ENCODE data around the gene CHKB.

DNA sequence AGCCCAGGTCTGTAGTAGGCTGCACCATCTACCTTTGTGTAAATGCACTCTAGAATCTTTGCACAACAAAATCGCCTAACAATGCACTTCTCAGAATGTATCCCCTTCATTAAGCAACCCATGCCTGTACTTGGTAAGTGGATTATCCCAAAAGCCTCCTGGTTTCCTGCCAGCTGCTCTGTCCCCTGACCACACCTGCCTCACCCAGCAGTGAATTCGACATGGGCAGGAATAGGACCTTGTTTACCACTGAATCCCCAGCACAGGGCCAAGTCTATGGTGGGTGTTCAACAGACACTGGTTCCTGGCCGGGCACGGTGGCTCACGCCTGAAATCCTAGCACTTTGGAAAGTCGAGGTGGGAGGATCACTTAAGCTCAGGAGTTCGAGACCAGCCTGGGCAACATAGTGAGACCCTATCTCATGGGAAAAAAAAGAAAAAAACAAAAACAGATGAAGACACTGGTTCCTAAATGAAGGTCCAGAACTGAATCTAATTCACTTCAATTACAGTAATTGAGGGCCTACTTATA is 14.9 kb downstream of the CHKB start:
- no peak for TF ChIP-seq ZNF274 (IDR thresholded peaks at IDR 0.05; ENCODE audit: low read depth, low read length)
- no peak for TF ChIP-seq REST (IDR thresholded peaks at IDR 0.05; ENCODE audit: low read depth)
- no peak for TF ChIP-seq POLR2A (IDR thresholded peaks at IDR 0.05; ENCODE audit: borderline replicate concordance, extremely low read depth, insufficient read depth, insufficient read length)
- TF ChIP-seq YY1 (IDR thresholded peaks at IDR 0.05; ENCODE audit: extremely low read depth, insufficient replicate concordance, low read depth, low read length): no peak
- TF ChIP-seq POLR2AphosphoS5 (IDR thresholded peaks at IDR 0.05; ENCODE audit: low read depth, low read length): no peak
- TF ChIP-seq, protein P1, sequence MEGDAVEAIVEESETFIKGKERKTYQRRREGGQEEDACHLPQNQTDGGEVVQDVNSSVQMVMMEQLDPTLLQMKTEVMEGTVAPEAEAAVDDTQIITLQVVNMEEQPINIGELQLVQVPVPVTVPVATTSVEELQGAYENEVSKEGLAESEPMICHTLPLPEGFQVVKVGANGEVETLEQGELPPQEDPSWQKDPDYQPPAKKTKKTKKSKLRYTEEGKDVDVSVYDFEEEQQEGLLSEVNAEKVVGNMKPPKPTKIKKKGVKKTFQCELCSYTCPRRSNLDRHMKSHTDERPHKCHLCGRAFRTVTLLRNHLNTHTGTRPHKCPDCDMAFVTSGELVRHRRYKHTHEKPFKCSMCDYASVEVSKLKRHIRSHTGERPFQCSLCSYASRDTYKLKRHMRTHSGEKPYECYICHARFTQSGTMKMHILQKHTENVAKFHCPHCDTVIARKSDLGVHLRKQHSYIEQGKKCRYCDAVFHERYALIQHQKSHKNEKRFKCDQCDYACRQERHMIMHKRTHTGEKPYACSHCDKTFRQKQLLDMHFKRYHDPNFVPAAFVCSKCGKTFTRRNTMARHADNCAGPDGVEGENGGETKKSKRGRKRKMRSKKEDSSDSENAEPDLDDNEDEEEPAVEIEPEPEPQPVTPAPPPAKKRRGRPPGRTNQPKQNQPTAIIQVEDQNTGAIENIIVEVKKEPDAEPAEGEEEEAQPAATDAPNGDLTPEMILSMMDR (IDR thresholded peaks at IDR 0.05 in 2 of 3, conservative IDR thresholded peaks at IDR 0.05 in 1 of 3; ENCODE audit: borderline replicate concordance in 1 of 3, insufficient read depth in 1 of 3, low read depth in 2 of 3, low read length in 2 of 3): no peak
- TF ChIP-seq EZH2 (IDR thresholded peaks at IDR 0.05): no peak
- no peak for TF ChIP-seq TCF7L2 (IDR thresholded peaks at IDR 0.05; ENCODE audit: borderline replicate concordance, extremely low read depth, insufficient read depth, insufficient read length)
- no peak for TF ChIP-seq SP1 (IDR thresholded peaks at IDR 0.05; ENCODE audit: low read depth)
